ENCODE measurements around the gene GMPPB. TPM values are rescaled to one million over a fixed set of nuclear protein-coding genes. Genes with fewer than 3 reads are reported as not detected.

Gene GMPPB
- total RNA-seq, 3 donors from 2014 or later = 17.4 to 40.0 (median 21.2) TPM

DNA sequence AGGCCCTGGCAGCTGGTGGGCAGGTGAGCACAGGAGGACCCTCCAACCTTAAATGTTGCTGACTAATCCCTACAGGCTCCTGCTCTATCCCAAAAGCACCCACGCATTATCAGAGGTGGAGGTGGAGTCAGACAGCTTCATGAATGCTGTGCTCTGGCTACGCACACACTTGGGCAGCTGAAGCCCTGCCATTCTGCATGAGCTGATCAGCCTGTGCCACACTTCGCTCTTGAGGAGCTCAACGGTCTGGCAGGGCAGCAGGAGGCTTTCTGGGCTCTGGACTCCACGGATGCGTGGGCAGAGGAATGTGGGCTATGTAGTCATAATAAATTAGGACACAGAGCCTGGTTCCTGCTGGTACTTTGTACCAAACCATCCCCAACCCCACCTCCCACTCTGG is 40.6 kb downstream of the GMPPB start:
- Histone ChIP-seq H3K27me3 (no peaks in the 10 kb centered on the region), H3K27ac (no peak overlapping the region), H3K36me3 (peaks cover 8% of the 10 kb centered on the region), H3K4me1 (no peaks in the 10 kb centered on the region), H3K9me3 (no peaks in the 10 kb centered on the region), H3K4me3 (no peak overlapping the region)
- no peak for DNase-seq (ENCODE audit: low spot score in 2 of 2)
- intact Hi-C loops (cut with DNase I; ENCODE audit: low total_unique reads) = no loop called here
- TF ChIP-seq POLR2A (IDR thresholded peaks at IDR 0.05) (no peak), POLR2AphosphoS5 (IDR thresholded peaks at IDR 0.05) (no peak), CTCF (IDR thresholded peaks at IDR 0.05) (no peak)

DNA sequence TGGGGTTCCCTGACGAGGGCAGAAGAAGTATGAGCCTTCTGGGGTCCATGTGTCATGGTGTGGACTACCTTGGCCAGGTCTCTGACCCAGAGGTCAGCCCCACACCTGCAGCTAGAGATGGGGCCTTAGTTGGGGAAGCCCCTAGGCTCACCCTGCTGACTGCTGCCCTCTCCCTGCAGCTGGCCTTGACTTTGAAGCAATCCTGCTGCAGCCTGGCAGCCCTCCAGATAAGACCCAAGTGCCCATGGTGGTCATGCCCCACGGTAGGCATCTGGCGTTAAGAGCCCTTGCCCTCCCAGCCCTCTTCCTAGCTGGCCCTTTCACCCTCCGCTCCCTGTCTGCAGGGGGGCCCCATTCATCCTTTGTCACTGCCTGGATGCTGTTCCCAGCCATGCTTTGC is 42.2 kb downstream of the GMPPB start:
- no peaks in the 10 kb centered on the region for H3K9me3 ChIP-seq
- H3K4me1 ChIP-seq = no peaks in the 10 kb centered on the region
- DNase-seq (ENCODE audit: low spot score in 2 of 2) = no peak
- TF ChIP-seq CTCF (IDR thresholded peaks at IDR 0.05) = no peak
- TF ChIP-seq POLR2A (IDR thresholded peaks at IDR 0.05) = no peak
- no peaks in the 10 kb centered on the region for H3K27me3 ChIP-seq
- no peak overlapping the region for H3K27ac ChIP-seq
- H3K4me3 ChIP-seq = no peak overlapping the region
- intact Hi-C loops (cut with DNase I; ENCODE audit: low total_unique reads) = no loop called here
- H3K36me3 ChIP-seq = peaks cover 8% of the 10 kb centered on the region

DNA sequence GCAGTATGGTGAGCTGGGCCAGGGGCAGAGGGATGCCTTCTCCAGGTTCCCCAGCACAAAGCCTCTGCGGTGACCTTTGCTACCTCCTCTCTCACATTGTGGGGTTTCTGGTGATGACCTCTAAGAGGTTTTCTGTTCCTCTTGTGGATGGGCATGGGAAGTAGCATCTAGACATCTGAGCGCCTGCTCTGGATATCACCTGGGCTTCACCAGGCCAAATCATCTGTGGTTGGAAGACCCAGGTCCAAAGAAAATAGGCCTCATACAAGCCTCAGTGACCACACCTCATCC is 42.6 kb downstream of the GMPPB start:
- TF ChIP-seq POLR2A (IDR thresholded peaks at IDR 0.05) (no peak), CTCF (IDR thresholded peaks at IDR 0.05) (no peak), POLR2AphosphoS5 (IDR thresholded peaks at IDR 0.05) (no peak)
- Histone ChIP-seq H3K27me3 (no peaks in the 10 kb centered on the region), H3K9me3 (no peaks in the 10 kb centered on the region), H3K4me3 (no peak overlapping the region), H3K27ac (no peak overlapping the region), H3K4me1 (no peaks in the 10 kb centered on the region), H3K36me3 (peaks cover 8% of the 10 kb centered on the region)
- intact Hi-C loops (cut with DNase I; ENCODE audit: low total_unique reads) = no loop called here
- no peak for DNase-seq (ENCODE audit: low spot score in 2 of 2)

DNA sequence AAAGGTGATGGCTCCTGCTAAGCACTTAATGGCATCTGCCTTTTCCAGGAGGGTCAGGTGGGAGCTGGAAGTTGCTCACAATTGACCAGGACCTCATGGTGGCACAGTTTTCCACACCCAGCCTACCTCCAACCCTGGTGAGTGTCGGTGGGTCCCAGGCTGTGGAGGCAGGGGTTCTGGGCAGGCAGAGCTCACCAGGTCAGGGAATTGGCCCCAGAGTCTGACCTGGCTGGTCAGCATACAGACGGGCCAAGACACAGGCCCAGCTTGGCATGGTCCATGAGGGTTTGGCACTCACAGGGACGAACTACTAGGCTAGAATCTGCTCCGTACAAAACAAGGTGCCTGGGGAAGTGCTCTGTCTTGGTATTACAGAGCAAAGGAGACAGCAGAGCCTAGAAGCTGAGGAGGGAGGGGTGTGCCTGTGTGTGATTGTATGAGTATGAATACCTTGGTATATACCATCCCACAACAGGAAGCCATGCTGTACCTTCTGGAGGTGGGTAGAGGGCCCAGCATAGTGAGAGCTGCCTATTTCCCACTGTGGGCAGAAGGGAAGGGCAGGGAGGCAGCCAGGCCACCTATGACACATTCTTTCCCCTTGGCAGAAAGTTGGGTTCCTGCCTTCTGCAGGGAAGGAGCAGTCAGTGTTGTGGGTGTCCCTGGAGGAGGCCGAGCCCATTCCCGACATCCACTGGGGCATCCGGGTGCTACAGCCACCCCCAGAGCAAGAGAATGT is 43.1 kb downstream of the GMPPB start:
- intact Hi-C loops (cut with DNase I; ENCODE audit: low total_unique reads) = no loop called here
- peaks cover 8% of the 10 kb centered on the region for H3K36me3 ChIP-seq
- no peak for DNase-seq (ENCODE audit: low spot score in 2 of 2)
- no peaks in the 10 kb centered on the region for H3K9me3 ChIP-seq
- no peaks in the 10 kb centered on the region for H3K27me3 ChIP-seq
- no peak for TF ChIP-seq CTCF (IDR thresholded peaks at IDR 0.05)
- no peak for TF ChIP-seq POLR2AphosphoS5 (IDR thresholded peaks at IDR 0.05)
- TF ChIP-seq POLR2A (IDR thresholded peaks at IDR 0.05) = no peak
- no peak overlapping the region for H3K4me3 ChIP-seq
- H3K27ac ChIP-seq = no peak overlapping the region
- no peaks in the 10 kb centered on the region for H3K4me1 ChIP-seq

DNA sequence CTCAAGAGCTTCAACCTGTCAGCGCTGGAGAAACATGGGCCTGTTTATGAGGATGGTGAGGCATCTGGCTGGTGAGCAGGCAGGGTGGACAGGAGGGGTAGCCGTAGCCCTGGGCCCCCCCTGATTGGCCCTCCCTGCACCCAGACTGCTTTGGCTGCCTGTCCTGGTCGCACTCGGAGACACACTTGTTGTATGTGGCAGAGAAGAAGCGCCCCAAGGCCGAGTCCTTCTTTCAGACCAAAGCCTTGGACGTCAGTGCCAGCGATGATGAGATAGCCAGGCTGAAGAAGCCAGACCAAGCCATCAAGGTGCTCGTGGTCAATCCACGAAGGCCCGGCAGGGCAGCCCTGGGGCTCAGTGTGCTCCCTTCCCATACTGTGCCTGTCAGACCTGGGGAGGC is 47.8 kb downstream of the GMPPB start:
- H3K9me3 ChIP-seq = no peaks in the 10 kb centered on the region
- H3K27ac ChIP-seq = no peak overlapping the region
- H3K4me1 ChIP-seq = peaks cover 3 to 6% of the 10 kb centered on the region in 2 donors
- H3K36me3 ChIP-seq = peaks cover 8% of the 10 kb centered on the region
- TF ChIP-seq POLR2A (IDR thresholded peaks at IDR 0.05) (no peak), CTCF (IDR thresholded peaks at IDR 0.05) (no peak), POLR2AphosphoS5 (IDR thresholded peaks at IDR 0.05) (no peak)
- H3K4me3 ChIP-seq = no peak overlapping the region
- DNase-seq (ENCODE audit: low spot score in 2 of 2) = no peak
- intact Hi-C loops (cut with DNase I; ENCODE audit: low total_unique reads) = no loop called here
- H3K27me3 ChIP-seq = no peaks in the 10 kb centered on the region
